Stimulated activated naive B cell treated with anti-CD40 and anti-IgM and Interleukin-4, amounts not matched to agents 10 μg/mL and 1 μg/mL and 100 μg/mL, for 72 hours (primary cell): ENCODE measurements around the gene SCN3B.
A peak's percentile ranks its signal among the peaks of the same experiment; 100 is the strongest.

ENCODE experiments used
- ATAC-seq, 2 donors: fragments of 150-1000 bp; cut with Tn5 transposase; replicated peaks; 2 replicates each; pipeline ENCODE4 v1.10.0; 2021; ENCODE audit warnings: moderate library complexity in 1 of 2
- DNase-seq: peaks from one replicate; pipeline ENCODE4 v3.0.0; 2021
- H3K27ac Mint-ChIP-seq: one replicate; pipeline ENCODE4 v1.8.0; 2022; ENCODE audit warnings: mild to moderate bottlenecking, mixed read lengths
- H3K27me3 Mint-ChIP-seq, 2 donors: one replicate each; pipeline ENCODE4 v1.8.0; 2022; ENCODE audit warnings: mixed read lengths in 2 of 2
- H3K36me3 Mint-ChIP-seq, 2 donors: one replicate each; pipeline ENCODE4 v1.8.0; 2022; ENCODE audit warnings: mixed read lengths in 2 of 2, mild to moderate bottlenecking in 1 of 2
- H3K4me1 Mint-ChIP-seq, 2 donors: one replicate each; pipeline ENCODE4 v1.8.0; 2022; ENCODE audit warnings: mixed read lengths in 2 of 2, mild to moderate bottlenecking in 1 of 2
- H3K4me3 Mint-ChIP-seq, 2 donors: one replicate each; pipeline ENCODE4 v1.8.0; 2022; ENCODE audit warnings: mild to moderate bottlenecking in 2 of 2, mixed read lengths in 2 of 2, moderate library complexity in 1 of 2
- H3K9me3 Mint-ChIP-seq, 2 donors: one replicate each; pipeline ENCODE4 v1.8.0; 2022; ENCODE audit warnings: mixed read lengths in 2 of 2, mild to moderate bottlenecking in 1 of 2

SCN3B gene

GRCh38 chr11:123641495-123641840 lies 13.0 kb downstream of the SCN3B start:
- ATAC-seq (no peak), DNase-seq (no peak)
- no peak overlapping the region for H3K4me3 Mint-ChIP-seq
- peaks cover 40 to 44% of the 10 kb centered on the region in 2 donors for H3K27me3 Mint-ChIP-seq
- no peaks in the 10 kb centered on the region for H3K36me3 Mint-ChIP-seq
- no peaks in the 10 kb centered on the region for H3K9me3 Mint-ChIP-seq
- no peak overlapping the region for H3K27ac Mint-ChIP-seq
- H3K4me1 Mint-ChIP-seq: peaks cover 3 to 5% of the 10 kb centered on the region in 2 donors

- Mint-ChIP-seq H3K27me3 (peaks cover 34 to 38% of the 10 kb centered on the region in 2 donors), H3K4me3 (no peak overlapping the region), H3K36me3 (no peaks in the 10 kb centered on the region), H3K27ac (no peak overlapping the region), H3K9me3 (no peaks in the 10 kb centered on the region), H3K4me1 (peaks cover 3 to 5% of the 10 kb centered on the region in 2 donors)
- DNase-seq (peak; percentile 26), ATAC-seq (peak; percentile 87 to 93)
Measured at GRCh38 chr11:123640677-123641494, 13.5 kb downstream of the SCN3B start.

- H3K27ac Mint-ChIP-seq: no peak overlapping the region
- no peak for DNase-seq
- no peaks in the 10 kb centered on the region for H3K9me3 Mint-ChIP-seq
- H3K36me3 Mint-ChIP-seq: no peaks in the 10 kb centered on the region
- H3K4me3 Mint-ChIP-seq: no peak overlapping the region
- ATAC-seq: no peak
- H3K27me3 Mint-ChIP-seq: peaks cover 30 to 32% of the 10 kb centered on the region in 2 donors
- H3K4me1 Mint-ChIP-seq: peaks cover 3 to 5% of the 10 kb centered on the region in 2 donors
Measured at GRCh38 chr11:123640029-123640428, 14.4 kb downstream of the SCN3B start.

- Mint-ChIP-seq H3K27me3 (peaks cover 9 to 29% of the 10 kb centered on the region in 2 donors), H3K36me3 (no peaks in the 10 kb centered on the region), H3K9me3 (no peaks in the 10 kb centered on the region), H3K27ac (no peak overlapping the region), H3K4me1 (no peaks in the 10 kb centered on the region), H3K4me3 (no peak overlapping the region)
- no peak for DNase-seq
- no peak for ATAC-seq
Measured at GRCh38 chr11:123630126-123630608, 24.3 kb downstream of the SCN3B start.

GRCh38 chr11:123628936-123629683 lies 25.3 kb downstream of the SCN3B start:
- H3K27me3 Mint-ChIP-seq: peaks cover 9 to 22% of the 10 kb centered on the region in 2 donors
- H3K9me3 Mint-ChIP-seq: no peaks in the 10 kb centered on the region
- no peak overlapping the region for H3K4me3 Mint-ChIP-seq
- DNase-seq (no peak), ATAC-seq (no peak)
- no peak overlapping the region for H3K27ac Mint-ChIP-seq
- no peaks in the 10 kb centered on the region for H3K4me1 Mint-ChIP-seq
- H3K36me3 Mint-ChIP-seq: no peaks in the 10 kb centered on the region

- ATAC-seq (no peak), DNase-seq (no peak)
- Mint-ChIP-seq H3K9me3 (no peaks in the 10 kb centered on the region), H3K36me3 (no peaks in the 10 kb centered on the region), H3K27me3 (peaks cover 9% of the 10 kb centered on the region in 2 donors), H3K4me1 (no peaks in the 10 kb centered on the region), H3K4me3 (no peak overlapping the region), H3K27ac (no peak overlapping the region)
Measured at GRCh38 chr11:123624974-123625373, 29.4 kb downstream of the SCN3B start.

GRCh38 chr11:123622576-123622975 lies 31.8 kb downstream of the SCN3B start:
- ATAC-seq: no peak
- no peaks in the 10 kb centered on the region for H3K27me3 Mint-ChIP-seq
- H3K9me3 Mint-ChIP-seq: no peaks in the 10 kb centered on the region
- no peaks in the 10 kb centered on the region for H3K36me3 Mint-ChIP-seq
- H3K27ac Mint-ChIP-seq: no peak overlapping the region
- H3K4me1 Mint-ChIP-seq: no peaks in the 10 kb centered on the region
- no peak for DNase-seq
- H3K4me3 Mint-ChIP-seq: no peak overlapping the region

GRCh38 chr11:123616505-123617198 lies 37.8 kb downstream of the SCN3B start:
- no peak for ATAC-seq
- H3K4me1 Mint-ChIP-seq: no peaks in the 10 kb centered on the region
- DNase-seq: no peak
- no peaks in the 10 kb centered on the region for H3K9me3 Mint-ChIP-seq
- no peak overlapping the region for H3K4me3 Mint-ChIP-seq
- no peaks in the 10 kb centered on the region for H3K27me3 Mint-ChIP-seq
- H3K27ac Mint-ChIP-seq: no peak overlapping the region
- no peaks in the 10 kb centered on the region for H3K36me3 Mint-ChIP-seq

- DNase-seq: no peak
- H3K27me3 Mint-ChIP-seq: no peaks in the 10 kb centered on the region
- no peaks in the 10 kb centered on the region for H3K9me3 Mint-ChIP-seq
- H3K4me3 Mint-ChIP-seq: no peak overlapping the region
- H3K4me1 Mint-ChIP-seq: no peaks in the 10 kb centered on the region
- no peaks in the 10 kb centered on the region for H3K36me3 Mint-ChIP-seq
- no peak overlapping the region for H3K27ac Mint-ChIP-seq
- ATAC-seq: no peak
Measured at GRCh38 chr11:123611698-123612097, 42.7 kb downstream of the SCN3B start.

GRCh38 chr11:123608945-123609344 lies 45.5 kb downstream of the SCN3B start:
- H3K27ac Mint-ChIP-seq: no peak overlapping the region
- no peaks in the 10 kb centered on the region for H3K27me3 Mint-ChIP-seq
- peaks cover under 1 to 2% of the 10 kb centered on the region in 2 donors for H3K4me1 Mint-ChIP-seq
- H3K4me3 Mint-ChIP-seq: no peak overlapping the region
- DNase-seq (no peak), ATAC-seq (no peak)
- H3K9me3 Mint-ChIP-seq: no peaks in the 10 kb centered on the region
- no peaks in the 10 kb centered on the region for H3K36me3 Mint-ChIP-seq

GRCh38 chr11:123608371-123608770 lies 46.1 kb downstream of the SCN3B start:
- H3K9me3 Mint-ChIP-seq: no peaks in the 10 kb centered on the region
- no peak overlapping the region for H3K27ac Mint-ChIP-seq
- no peak overlapping the region for H3K4me3 Mint-ChIP-seq
- no peak for ATAC-seq
- H3K4me1 Mint-ChIP-seq: peaks cover 7 to 8% of the 10 kb centered on the region in 2 donors
- H3K36me3 Mint-ChIP-seq: no peaks in the 10 kb centered on the region
- no peak for DNase-seq
- no peaks in the 10 kb centered on the region for H3K27me3 Mint-ChIP-seq

GRCh38 chr11:123607781-123608180 lies 46.6 kb downstream of the SCN3B start:
- DNase-seq: no peak
- H3K36me3 Mint-ChIP-seq: no peaks in the 10 kb centered on the region
- H3K4me3 Mint-ChIP-seq: no peak overlapping the region

GRCh38 chr11:123603666-123604065 lies 50.8 kb downstream of the SCN3B start:
- ATAC-seq (peak; percentile 73 to 85), DNase-seq (no peak)
- no peaks in the 10 kb centered on the region for H3K9me3 Mint-ChIP-seq
- H3K4me3 Mint-ChIP-seq: no peak overlapping the region
- H3K27ac Mint-ChIP-seq: no peak overlapping the region
- H3K36me3 Mint-ChIP-seq: no peaks in the 10 kb centered on the region
- H3K27me3 Mint-ChIP-seq: no peaks in the 10 kb centered on the region
- H3K4me1 Mint-ChIP-seq: peaks cover 8 to 9% of the 10 kb centered on the region in 2 donors

More at GRCh38 chr11:123607781-123608180, 46.6 kb downstream of the SCN3B start:
- no peak overlapping the region for H3K27ac Mint-ChIP-seq
- H3K9me3 Mint-ChIP-seq: no peaks in the 10 kb centered on the region
- no peak for ATAC-seq
- H3K4me1 Mint-ChIP-seq: peaks cover 8 to 9% of the 10 kb centered on the region in 2 donors
- no peaks in the 10 kb centered on the region for H3K27me3 Mint-ChIP-seq

GRCh38 chr11:123601743-123602142 lies 52.7 kb downstream of the SCN3B start:
- Mint-ChIP-seq H3K4me1 (peaks cover 8 to 9% of the 10 kb centered on the region in 2 donors), H3K36me3 (no peaks in the 10 kb centered on the region), H3K4me3 (no peak overlapping the region), H3K27me3 (no peaks in the 10 kb centered on the region), H3K27ac (no peak overlapping the region), H3K9me3 (no peaks in the 10 kb centered on the region)
- ATAC-seq (no peak), DNase-seq (no peak)
